ENCODE data around the gene OTX2. TPM values are rescaled to one million over a fixed set of nuclear protein-coding genes. Genes with fewer than 3 reads are reported as not detected.

OTX2 gene
- total RNA-seq, 2 donors from 2014 or later, result not detected

- Mint-ChIP-seq H3K27ac (no peak overlapping the region), H3K9me3 (no peaks in the 10 kb centered on the region), H3K4me1 (ENCODE audit: low read depth in 2 of 2) (peaks cover 0 to 2% of the 10 kb centered on the region in 2 donors), H3K4me3 (no peak overlapping the region), H3K36me3 (no peaks in the 10 kb centered on the region), H3K27me3 (peaks cover 48 to 66% of the 10 kb centered on the region in 2 donors)
- ATAC-seq (no peak), DNase-seq (ENCODE audit: low spot score) (no peak)
Measured at GRCh38 chr14:56795284-56795622, 15.0 kb downstream of the OTX2 start.

- no peaks in the 10 kb centered on the region for H3K9me3 Mint-ChIP-seq
- H3K4me1 Mint-ChIP-seq (ENCODE audit: low read depth in 2 of 2), result peaks cover 0 to 2% of the 10 kb centered on the region in 2 donors
- no peak overlapping the region for H3K4me3 Mint-ChIP-seq
Measured at GRCh38 chr14:56794557-56795283, 15.6 kb downstream of the OTX2 start.

GRCh38 chr14:56794088-56794556 lies 16.2 kb downstream of the OTX2 start:
- ATAC-seq (no peak), DNase-seq (ENCODE audit: low spot score) (no peak)
- H3K36me3 Mint-ChIP-seq, result no peaks in the 10 kb centered on the region
- no peaks in the 10 kb centered on the region for H3K9me3 Mint-ChIP-seq
- peaks cover 47 to 55% of the 10 kb centered on the region in 2 donors for H3K27me3 Mint-ChIP-seq
- H3K27ac Mint-ChIP-seq, result no peak overlapping the region
- H3K4me1 Mint-ChIP-seq (ENCODE audit: low read depth in 2 of 2), result peaks cover 0 to 2% of the 10 kb centered on the region in 2 donors
- H3K4me3 Mint-ChIP-seq, result no peak overlapping the region

More at GRCh38 chr14:56794557-56795283, 15.6 kb downstream of the OTX2 start:
- Mint-ChIP-seq H3K27me3 (peaks cover 53 to 61% of the 10 kb centered on the region in 2 donors), H3K27ac (no peak overlapping the region), H3K36me3 (no peaks in the 10 kb centered on the region)
- DNase-seq (ENCODE audit: low spot score), result no peak
- no peak for ATAC-seq

GRCh38 chr14:56789955-56790354 lies 20.3 kb downstream of the OTX2 start:
- Mint-ChIP-seq H3K4me3 (no peak overlapping the region), H3K27me3 (peaks cover 30 to 52% of the 10 kb centered on the region in 2 donors), H3K27ac (no peak overlapping the region), H3K4me1 (ENCODE audit: low read depth in 2 of 2) (no peaks in the 10 kb centered on the region), H3K36me3 (no peaks in the 10 kb centered on the region), H3K9me3 (no peaks in the 10 kb centered on the region)
- ATAC-seq (no peak), DNase-seq (ENCODE audit: low spot score) (no peak)

GRCh38 chr14:56787530-56787929 lies 22.7 kb downstream of the OTX2 start:
- H3K36me3 Mint-ChIP-seq, result no peaks in the 10 kb centered on the region
- no peaks in the 10 kb centered on the region for H3K9me3 Mint-ChIP-seq
- no peak for DNase-seq (ENCODE audit: low spot score)
- ATAC-seq, result no peak
- H3K4me1 Mint-ChIP-seq (ENCODE audit: low read depth in 2 of 2), result no peaks in the 10 kb centered on the region
- H3K27ac Mint-ChIP-seq, result no peak overlapping the region
- H3K27me3 Mint-ChIP-seq, result peaks cover 21 to 35% of the 10 kb centered on the region in 2 donors
- no peak overlapping the region for H3K4me3 Mint-ChIP-seq

- Mint-ChIP-seq H3K27me3 (peaks cover 9 to 27% of the 10 kb centered on the region in 2 donors), H3K27ac (no peak overlapping the region), H3K9me3 (no peaks in the 10 kb centered on the region), H3K36me3 (no peaks in the 10 kb centered on the region), H3K4me1 (ENCODE audit: low read depth in 2 of 2) (no peaks in the 10 kb centered on the region), H3K4me3 (no peak overlapping the region)
- DNase-seq (ENCODE audit: low spot score) (no peak), ATAC-seq (no peak)
Measured at GRCh38 chr14:56782711-56783110, 27.6 kb downstream of the OTX2 start.

- Mint-ChIP-seq H3K27me3 (peaks cover 11 to 33% of the 10 kb centered on the region in 2 donors), H3K4me3 (no peak overlapping the region), H3K4me1 (ENCODE audit: low read depth in 2 of 2) (no peaks in the 10 kb centered on the region), H3K9me3 (peaks cover 3% of the 10 kb centered on the region), H3K36me3 (no peaks in the 10 kb centered on the region), H3K27ac (no peak overlapping the region)
- no peak for DNase-seq (ENCODE audit: low spot score)
- no peak for ATAC-seq
Measured at GRCh38 chr14:56774503-56774902, 35.8 kb downstream of the OTX2 start.

GRCh38 chr14:56770512-56770911 lies 39.8 kb downstream of the OTX2 start:
- H3K27me3 Mint-ChIP-seq, result peaks cover 9 to 20% of the 10 kb centered on the region in 2 donors
- ATAC-seq (no peak), DNase-seq (ENCODE audit: low spot score) (no peak)
- no peaks in the 10 kb centered on the region for H3K36me3 Mint-ChIP-seq
- no peak overlapping the region for H3K27ac Mint-ChIP-seq
- H3K4me1 Mint-ChIP-seq (ENCODE audit: low read depth in 2 of 2), result no peaks in the 10 kb centered on the region
- H3K9me3 Mint-ChIP-seq, result peaks cover 3% of the 10 kb centered on the region
- H3K4me3 Mint-ChIP-seq, result no peak overlapping the region

- ATAC-seq (no peak), DNase-seq (ENCODE audit: low spot score) (no peak)
- H3K27me3 Mint-ChIP-seq, result peaks cover 0 to 9% of the 10 kb centered on the region in 2 donors
- no peak overlapping the region for H3K4me3 Mint-ChIP-seq
- no peaks in the 10 kb centered on the region for H3K4me1 Mint-ChIP-seq (ENCODE audit: low read depth in 2 of 2)
- H3K36me3 Mint-ChIP-seq, result no peaks in the 10 kb centered on the region
- H3K27ac Mint-ChIP-seq, result no peak overlapping the region
- H3K9me3 Mint-ChIP-seq, result no peaks in the 10 kb centered on the region
Measured at GRCh38 chr14:56760164-56760914, 49.9 kb downstream of the OTX2 start.

GRCh38 chr14:56759633-56760032 lies 50.6 kb downstream of the OTX2 start:
- Mint-ChIP-seq H3K4me3 (no peak overlapping the region), H3K4me1 (ENCODE audit: low read depth in 2 of 2) (no peaks in the 10 kb centered on the region), H3K36me3 (no peaks in the 10 kb centered on the region), H3K27me3 (peaks cover 0 to 16% of the 10 kb centered on the region in 2 donors), H3K9me3 (no peaks in the 10 kb centered on the region), H3K27ac (no peak overlapping the region)
- DNase-seq (ENCODE audit: low spot score) (no peak), ATAC-seq (no peak)

- no peak overlapping the region for H3K27ac Mint-ChIP-seq
- peaks cover 0 to 11% of the 10 kb centered on the region in 2 donors for H3K27me3 Mint-ChIP-seq
- no peaks in the 10 kb centered on the region for H3K4me1 Mint-ChIP-seq (ENCODE audit: low read depth in 2 of 2)
- H3K36me3 Mint-ChIP-seq, result no peaks in the 10 kb centered on the region
- DNase-seq (ENCODE audit: low spot score) (no peak), ATAC-seq (no peak)
- no peak overlapping the region for H3K4me3 Mint-ChIP-seq
- no peaks in the 10 kb centered on the region for H3K9me3 Mint-ChIP-seq
Measured at GRCh38 chr14:56759094-56759493, 51.2 kb downstream of the OTX2 start.

GRCh38 chr14:56754921-56755320 lies 55.4 kb downstream of the OTX2 start:
- peaks cover 0 to 16% of the 10 kb centered on the region in 2 donors for H3K27me3 Mint-ChIP-seq
- H3K36me3 Mint-ChIP-seq, result no peaks in the 10 kb centered on the region
- no peak for ATAC-seq
- H3K4me1 Mint-ChIP-seq (ENCODE audit: low read depth in 2 of 2), result no peaks in the 10 kb centered on the region
- H3K27ac Mint-ChIP-seq, result no peak overlapping the region
- no peak for DNase-seq (ENCODE audit: low spot score)
- no peaks in the 10 kb centered on the region for H3K9me3 Mint-ChIP-seq
- no peak overlapping the region for H3K4me3 Mint-ChIP-seq

GRCh38 chr14:56753396-56753795 lies 56.9 kb downstream of the OTX2 start:
- Mint-ChIP-seq H3K9me3 (no peaks in the 10 kb centered on the region), H3K27ac (no peak overlapping the region), H3K27me3 (peaks cover 0 to 16% of the 10 kb centered on the region in 2 donors), H3K4me3 (no peak overlapping the region), H3K36me3 (no peaks in the 10 kb centered on the region), H3K4me1 (ENCODE audit: low read depth in 2 of 2) (no peaks in the 10 kb centered on the region)
- DNase-seq (ENCODE audit: low spot score) (no peak), ATAC-seq (no peak)

GRCh38 chr14:56752428-56752827 lies 57.9 kb downstream of the OTX2 start:
- peaks cover 0 to 16% of the 10 kb centered on the region in 2 donors for H3K27me3 Mint-ChIP-seq
- no peaks in the 10 kb centered on the region for H3K36me3 Mint-ChIP-seq
- H3K4me1 Mint-ChIP-seq (ENCODE audit: low read depth in 2 of 2), result no peaks in the 10 kb centered on the region
- H3K4me3 Mint-ChIP-seq, result no peak overlapping the region
- ATAC-seq, result no peak
- H3K9me3 Mint-ChIP-seq, result no peaks in the 10 kb centered on the region
- no peak for DNase-seq (ENCODE audit: low spot score)
- no peak overlapping the region for H3K27ac Mint-ChIP-seq

Measured in natural killer cell treated with Interleukin-12 subunit alpha and Interleukin-12 subunit beta and Interleukin-15 and Interleukin-18, amount 100 ng/mL, for 72 hours (primary cell).